ENCODE measurements around the gene SVOP.

GRCh38 chr12:108860443-108860842 is 160.4 kb downstream of the SVOP start:
- TF ChIP-seq YY1 (IDR thresholded peaks at IDR 0.05; ENCODE audit: low read depth) (no peak), EP300 (IDR thresholded peaks at IDR 0.05; ENCODE audit: borderline replicate concordance) (no peak)

Data from Ishikawa (cell line).